ENCODE measurements around the gene NBPF3.

DNA sequence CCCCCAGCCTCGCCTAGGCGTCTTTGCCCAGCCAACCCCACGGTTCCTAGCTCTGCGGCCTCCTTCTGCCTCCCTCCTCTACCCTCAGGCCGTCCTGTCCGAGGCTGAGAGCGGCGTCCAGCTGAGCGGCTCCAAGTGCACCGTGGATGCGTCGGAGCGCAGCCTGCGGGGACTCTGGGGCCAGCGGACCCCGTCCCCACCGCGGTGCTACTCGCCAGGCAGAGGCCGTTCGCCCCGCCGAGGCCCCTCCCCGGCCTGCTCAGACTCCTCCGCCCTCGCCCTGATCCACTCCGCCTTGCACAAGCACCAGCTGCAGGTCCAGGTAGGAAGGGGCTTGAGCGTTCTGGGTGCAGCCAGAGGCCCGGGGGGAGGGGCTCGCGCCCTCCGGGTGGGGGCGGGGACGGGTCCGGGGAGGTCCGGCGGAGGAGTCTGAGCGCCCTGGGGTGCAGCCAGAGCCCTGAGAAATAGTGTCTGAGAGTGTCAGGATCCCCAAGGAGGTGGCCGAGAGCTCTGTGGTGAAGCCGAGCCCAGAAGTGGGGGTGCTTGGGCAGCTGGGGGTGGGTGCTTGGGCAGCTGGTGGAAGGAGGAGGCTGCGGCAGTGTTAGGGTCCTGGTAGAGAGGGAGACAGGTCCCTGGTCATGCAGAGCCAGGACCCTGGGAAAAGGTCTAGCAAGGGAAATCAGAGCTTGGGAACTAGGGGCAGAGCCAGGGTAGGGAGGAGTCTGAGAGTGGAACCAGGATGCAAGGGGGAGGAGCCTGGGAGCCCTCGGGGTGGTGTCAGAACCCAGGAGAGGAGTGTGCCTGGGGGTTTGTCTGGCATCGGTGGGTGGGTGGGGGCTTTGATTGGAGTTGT, 3.2 kb upstream of the NBPF3 start:
- TF ChIP-seq POLR2A (IDR thresholded peaks at IDR 0.05; ENCODE audit: low read depth, low read length) (no peak), POLR2AphosphoS5 (IDR thresholded peaks at IDR 0.05; ENCODE audit: low read depth, low read length) (no peak)
